ENCODE measurements around the gene MYO3B. TPM values are rescaled to one million over a fixed set of nuclear protein-coding genes. Genes with fewer than 3 reads are reported as not detected.
"Not testable (repeated sequence)": the region's sequence is repeated elsewhere in the genome, so short reads cannot be mapped to it uniquely, and the experiment has no call there.

MYO3B gene
- total RNA-seq, 2 experiments from 2014 or later: 0.17 TPM; not detected in 1

DNA sequence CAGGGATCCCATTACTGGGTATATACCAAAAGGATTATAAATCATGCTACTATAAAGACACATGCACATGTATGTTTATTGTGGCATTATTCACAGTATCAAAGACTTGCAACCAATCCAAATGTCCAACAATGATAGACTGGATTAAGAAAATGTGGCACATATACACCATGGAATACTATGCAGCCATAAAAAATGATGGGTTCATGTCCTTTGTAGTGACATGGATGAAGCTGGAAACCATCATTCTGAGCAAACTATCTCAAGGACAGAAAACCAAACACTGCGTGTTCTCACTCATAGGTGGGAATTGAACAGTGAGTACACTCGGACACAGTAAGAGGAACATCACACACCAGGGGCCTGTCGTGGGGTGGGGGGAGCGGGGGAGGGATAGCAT is 457.1 kb downstream of the MYO3B start:
- H3K9me3 Mint-ChIP-seq; H3K4me1 Mint-ChIP-seq (ENCODE audit: low read depth); H3K4me3 Mint-ChIP-seq; CTCF ChIA-PET; H3K27ac Mint-ChIP-seq; intact Hi-C loops (cut with micrococcal nuclease); DNase-seq; H3K36me3 Mint-ChIP-seq (ENCODE audit: low read depth): not testable (repeated sequence)
- H3K27me3 Mint-ChIP-seq (ENCODE audit: low read depth): peaks cover 10% of the 10 kb centered on the region

DNA sequence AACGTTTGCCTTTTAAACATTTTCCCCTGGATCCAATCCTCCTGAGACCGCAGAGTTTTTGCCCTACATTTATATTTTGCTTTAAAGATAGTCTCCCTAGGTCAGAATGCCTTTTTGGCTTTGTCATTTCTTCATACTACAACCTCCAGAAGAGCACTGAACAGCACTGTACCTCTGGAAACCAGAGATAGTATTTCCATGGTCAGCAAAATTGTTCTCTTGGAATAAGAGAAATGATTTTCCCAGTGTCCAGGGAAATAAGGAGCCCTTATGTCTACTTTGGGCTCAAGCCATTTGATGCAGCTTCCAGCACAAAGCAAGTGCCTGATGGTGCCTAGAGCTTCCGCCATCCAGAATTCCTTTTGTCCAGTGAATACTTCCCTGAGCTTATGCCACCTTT is 461.7 kb downstream of the MYO3B start:
- DNase-seq: no peak
- intact Hi-C loops (cut with micrococcal nuclease): no loop called here
- H3K4me3 Mint-ChIP-seq: no peak overlapping the region
- CTCF ChIA-PET: interaction anchor here (0.7 kb wide), 1 partner anchor 162 kb away, joined by 3 read pairs; no protein-coding TSS in a partner anchor
- no peaks in the 10 kb centered on the region for H3K36me3 Mint-ChIP-seq (ENCODE audit: low read depth)
- no peak overlapping the region for H3K27ac Mint-ChIP-seq
- no peaks in the 10 kb centered on the region for H3K9me3 Mint-ChIP-seq
- H3K4me1 Mint-ChIP-seq (ENCODE audit: low read depth): no peaks in the 10 kb centered on the region
- no peaks in the 10 kb centered on the region for H3K27me3 Mint-ChIP-seq (ENCODE audit: low read depth)

DNA sequence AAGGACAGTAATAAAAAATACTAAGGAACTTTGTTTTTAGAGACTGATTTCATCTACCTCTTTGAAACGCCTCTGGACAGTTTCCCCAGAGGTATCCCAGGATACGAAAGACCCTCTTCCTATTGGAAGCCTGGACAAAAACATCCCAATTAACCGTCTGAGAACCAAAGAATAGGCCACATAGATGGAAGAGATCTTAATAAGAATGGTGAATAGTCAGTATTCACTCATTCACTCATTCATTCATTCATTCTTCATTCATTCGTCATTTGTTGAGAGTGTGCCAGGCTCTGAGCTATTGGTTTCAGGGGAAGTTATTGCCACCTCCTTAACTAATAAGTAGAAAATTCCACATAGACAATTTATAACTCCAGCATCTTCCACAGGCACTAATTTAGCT is 464.0 kb downstream of the MYO3B start:
- no peak overlapping the region for H3K27ac Mint-ChIP-seq
- no peak overlapping the region for H3K4me3 Mint-ChIP-seq
- H3K9me3 Mint-ChIP-seq: no peaks in the 10 kb centered on the region
- no peak for DNase-seq
- no peaks in the 10 kb centered on the region for H3K4me1 Mint-ChIP-seq (ENCODE audit: low read depth)
- no peaks in the 10 kb centered on the region for H3K36me3 Mint-ChIP-seq (ENCODE audit: low read depth)
- CTCF ChIA-PET: no interaction called here
- H3K27me3 Mint-ChIP-seq (ENCODE audit: low read depth): no peaks in the 10 kb centered on the region
- intact Hi-C loops (cut with micrococcal nuclease): no loop called here

DNA sequence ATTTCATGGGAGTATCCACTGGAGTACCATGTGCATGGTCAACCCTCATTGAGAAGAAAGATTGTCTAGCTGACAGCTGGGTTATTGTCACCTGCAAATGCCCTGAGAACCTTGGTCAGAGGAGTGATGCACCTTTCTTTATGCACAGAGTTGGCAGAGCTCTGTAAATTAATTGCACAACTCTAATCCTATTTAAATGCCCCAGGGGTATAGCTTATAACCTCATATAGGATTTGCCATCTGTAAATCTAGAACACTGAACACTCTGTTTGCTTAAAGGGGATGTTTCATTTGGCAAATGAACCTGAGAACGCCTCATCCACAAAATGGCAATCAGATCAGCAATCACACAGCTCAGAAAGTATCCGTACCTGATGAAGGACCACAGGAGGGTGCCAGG is 465.4 kb downstream of the MYO3B start:
- H3K27ac Mint-ChIP-seq: no peak overlapping the region
- CTCF ChIA-PET: interaction anchor here (0.9 kb wide), 1 partner anchor 282 kb away, joined by 3 read pairs; no protein-coding TSS in a partner anchor
- no peaks in the 10 kb centered on the region for H3K36me3 Mint-ChIP-seq (ENCODE audit: low read depth)
- no peaks in the 10 kb centered on the region for H3K9me3 Mint-ChIP-seq
- no peak overlapping the region for H3K4me3 Mint-ChIP-seq
- intact Hi-C loops (cut with micrococcal nuclease): no loop called here
- H3K4me1 Mint-ChIP-seq (ENCODE audit: low read depth): no peaks in the 10 kb centered on the region
- no peak for DNase-seq
- no peaks in the 10 kb centered on the region for H3K27me3 Mint-ChIP-seq (ENCODE audit: low read depth)

DNA sequence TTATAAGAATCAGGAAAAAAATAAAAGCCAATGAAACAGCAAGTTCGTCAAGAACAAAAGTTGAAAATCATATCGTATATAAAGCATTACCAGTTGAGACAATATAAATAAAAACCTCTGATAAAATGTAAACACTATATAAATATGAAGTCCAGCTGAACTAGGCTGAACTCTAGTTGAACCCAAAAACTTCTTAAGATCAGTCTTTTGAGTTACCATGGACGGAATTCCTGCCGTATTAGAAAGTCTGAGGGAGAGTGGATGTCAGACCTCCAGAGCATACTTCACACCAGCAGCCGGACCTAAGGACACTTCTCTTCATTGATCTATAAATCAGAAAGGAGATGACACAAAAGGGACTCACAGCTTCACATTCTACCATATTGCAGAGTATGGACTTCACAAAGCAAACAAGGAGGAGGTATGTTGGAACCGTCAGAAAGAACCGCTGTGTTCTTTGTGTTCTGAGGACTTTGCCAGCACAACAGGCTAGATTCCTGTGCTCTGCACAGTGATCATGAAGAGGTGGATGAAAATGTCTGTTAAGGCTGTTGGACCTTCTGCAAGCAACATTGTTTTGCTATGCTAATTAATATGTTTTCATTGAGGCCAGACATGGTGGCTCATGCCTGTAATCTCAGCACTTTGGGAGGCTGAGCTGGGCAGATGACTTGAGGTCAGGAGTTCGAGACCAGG is 469.9 kb downstream of the MYO3B start:
- H3K4me3 Mint-ChIP-seq: no peak overlapping the region

DNA sequence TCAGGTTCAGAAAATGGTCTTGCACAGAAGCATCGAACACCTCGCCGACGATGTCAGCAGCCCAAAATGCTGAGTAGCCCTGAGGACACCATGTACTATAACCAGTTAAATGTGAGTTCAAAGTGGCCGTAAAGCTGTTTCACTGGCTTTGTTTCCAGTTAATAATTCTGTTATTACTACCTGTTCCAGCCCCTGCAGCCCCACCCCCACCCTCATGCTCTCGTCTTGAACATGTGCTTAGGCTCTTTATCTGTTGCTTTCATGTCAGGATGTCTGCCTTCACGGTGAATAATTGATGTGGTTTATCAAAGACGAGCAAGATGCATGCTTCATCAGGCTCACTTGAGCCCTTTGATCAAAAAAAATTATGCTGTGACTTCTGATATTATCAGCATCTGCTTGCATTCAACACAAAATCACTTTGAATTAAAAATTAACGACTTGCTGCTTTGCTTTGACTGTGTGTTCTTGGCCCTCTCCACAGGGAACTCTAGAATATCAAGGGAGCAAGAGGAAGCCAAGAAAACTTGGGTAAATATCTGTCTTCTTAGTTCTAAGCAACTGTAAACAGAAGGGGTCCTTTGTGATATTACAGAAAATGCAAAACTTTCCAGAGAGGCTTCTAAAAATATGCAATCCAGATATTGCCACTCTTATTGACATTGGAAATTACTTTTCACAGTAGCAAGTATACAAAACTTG is 473.8 kb downstream of the MYO3B start:
- intact Hi-C loops (cut with micrococcal nuclease): no loop called here
- no peak overlapping the region for H3K27ac Mint-ChIP-seq

More for the DNA sequence above, 469.9 kb downstream of the MYO3B start:
- intact Hi-C loops (cut with micrococcal nuclease): no loop called here
- CTCF ChIA-PET: interaction anchor here (0.5 to 1.3 kb wide), 2 partner anchors 30 to 901 kb away, joined by 3 to 4 read pairs; no protein-coding TSS in a partner anchor
- DNase-seq: no peak
- Mint-ChIP-seq H3K36me3 (ENCODE audit: low read depth) (no peaks in the 10 kb centered on the region), H3K9me3 (no peaks in the 10 kb centered on the region), H3K4me1 (ENCODE audit: low read depth) (peaks cover 19% of the 10 kb centered on the region), H3K27ac (no peak overlapping the region), H3K27me3 (ENCODE audit: low read depth) (peaks cover 3% of the 10 kb centered on the region)

DNA sequence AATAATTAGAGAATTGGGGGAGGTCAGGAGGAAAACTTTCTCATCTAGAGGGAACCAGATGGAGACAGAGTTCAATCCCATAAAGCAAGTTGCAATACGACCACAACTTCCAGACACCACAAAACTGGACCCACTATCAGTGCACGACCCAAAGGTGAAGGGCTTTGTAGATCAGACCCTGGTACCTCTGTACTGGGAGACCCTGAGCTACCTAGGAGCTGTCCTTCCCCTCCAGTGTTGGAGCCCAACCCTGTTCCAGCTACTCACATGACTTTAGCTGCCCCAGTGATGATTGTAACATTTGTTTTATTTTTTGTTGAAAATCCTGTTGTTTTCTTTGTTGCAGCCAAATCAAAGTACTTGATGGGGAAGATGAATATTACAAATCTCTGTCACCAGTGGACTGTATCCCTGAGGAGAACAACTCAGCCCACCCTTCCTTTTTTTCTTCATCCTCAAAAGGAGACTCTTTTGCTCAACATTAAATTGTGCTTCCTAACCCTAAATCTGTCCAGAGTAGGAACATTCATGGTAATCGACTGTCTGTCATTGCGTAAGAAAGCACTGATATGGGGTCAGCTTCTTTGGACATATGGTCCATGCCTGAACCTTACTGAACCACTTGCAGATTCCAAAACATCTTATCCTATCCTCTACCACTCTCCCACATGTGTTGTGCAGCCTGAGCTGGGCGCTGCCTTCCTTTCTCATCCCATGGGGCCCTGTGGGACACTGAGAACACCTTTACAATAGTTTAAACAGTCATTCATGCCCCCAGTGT is 474.9 kb downstream of the MYO3B start:
- H3K27ac Mint-ChIP-seq: no peak overlapping the region
- DNase-seq: no peak
- CTCF ChIA-PET: interaction anchor here (0.6 kb wide), 1 partner anchor 15 kb away, joined by 3 read pairs; no protein-coding TSS in a partner anchor
- no peaks in the 10 kb centered on the region for H3K36me3 Mint-ChIP-seq (ENCODE audit: low read depth)
- H3K9me3 Mint-ChIP-seq: no peaks in the 10 kb centered on the region
- H3K4me1 Mint-ChIP-seq (ENCODE audit: low read depth): peaks cover 19% of the 10 kb centered on the region
- peaks cover 3% of the 10 kb centered on the region for H3K27me3 Mint-ChIP-seq (ENCODE audit: low read depth)
- intact Hi-C loops (cut with micrococcal nuclease): no loop called here
- no peak overlapping the region for H3K4me3 Mint-ChIP-seq

More for the DNA sequence above, 473.8 kb downstream of the MYO3B start:
- peak overlapping the region; percentile 17 for H3K4me3 Mint-ChIP-seq
- DNase-seq: peak; percentile 44
- CTCF ChIA-PET: no interaction called here
- no peaks in the 10 kb centered on the region for H3K36me3 Mint-ChIP-seq (ENCODE audit: low read depth)
- peaks cover 3% of the 10 kb centered on the region for H3K27me3 Mint-ChIP-seq (ENCODE audit: low read depth)
- peaks cover 19% of the 10 kb centered on the region for H3K4me1 Mint-ChIP-seq (ENCODE audit: low read depth)
- H3K9me3 Mint-ChIP-seq: no peaks in the 10 kb centered on the region

DNA sequence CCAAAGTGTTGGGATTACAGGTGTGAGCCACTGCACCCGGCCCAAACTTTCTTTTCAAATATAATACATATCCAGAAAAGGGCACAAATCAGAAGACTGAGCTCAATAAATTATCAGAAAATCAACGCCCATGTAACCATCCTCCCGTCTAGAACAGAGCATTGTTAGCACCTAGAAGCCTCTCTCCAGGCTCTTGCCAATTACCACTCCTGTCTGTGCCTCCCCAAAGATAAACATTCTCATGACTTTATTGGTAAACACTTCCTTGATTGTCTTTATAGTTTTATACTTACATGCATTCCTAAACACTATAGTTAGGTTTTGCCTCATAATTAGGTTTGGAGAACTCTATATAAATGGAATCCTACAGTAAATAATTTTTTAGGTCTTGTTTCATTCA is 478.7 kb downstream of the MYO3B start:
- DNase-seq: no peak
- no peaks in the 10 kb centered on the region for H3K9me3 Mint-ChIP-seq
- peaks cover 8% of the 10 kb centered on the region for H3K4me1 Mint-ChIP-seq (ENCODE audit: low read depth)
- H3K4me3 Mint-ChIP-seq: no peak overlapping the region
- CTCF ChIA-PET: no interaction called here
- H3K27ac Mint-ChIP-seq: no peak overlapping the region
- peaks cover 2% of the 10 kb centered on the region for H3K27me3 Mint-ChIP-seq (ENCODE audit: low read depth)
- no peaks in the 10 kb centered on the region for H3K36me3 Mint-ChIP-seq (ENCODE audit: low read depth)
- intact Hi-C loops (cut with micrococcal nuclease): no loop called here

DNA sequence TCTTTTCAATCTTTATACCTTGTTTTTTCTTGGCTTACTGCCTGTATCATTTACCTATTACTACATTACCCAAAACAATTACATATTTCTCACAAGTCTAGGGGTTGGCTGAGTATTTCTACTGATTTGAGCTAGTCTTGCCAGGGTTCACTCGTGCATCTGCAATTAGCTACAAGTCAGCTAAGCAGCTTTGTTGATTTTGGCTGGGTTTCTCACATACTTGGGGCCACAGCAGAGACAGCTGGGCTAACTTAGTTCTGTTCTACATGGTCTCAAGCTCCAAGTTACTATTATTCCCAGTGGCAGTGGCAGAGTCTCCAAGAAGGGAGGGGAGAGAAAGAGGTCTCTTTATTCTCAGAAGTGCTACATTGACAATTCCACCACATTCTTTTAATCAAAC is 482.5 kb downstream of the MYO3B start:
- CTCF ChIA-PET: interaction anchor here (0.7 kb wide), 1 partner anchor 32 kb away, joined by 3 read pairs; no protein-coding TSS in a partner anchor
- intact Hi-C loops (cut with micrococcal nuclease): no loop called here

DNA sequence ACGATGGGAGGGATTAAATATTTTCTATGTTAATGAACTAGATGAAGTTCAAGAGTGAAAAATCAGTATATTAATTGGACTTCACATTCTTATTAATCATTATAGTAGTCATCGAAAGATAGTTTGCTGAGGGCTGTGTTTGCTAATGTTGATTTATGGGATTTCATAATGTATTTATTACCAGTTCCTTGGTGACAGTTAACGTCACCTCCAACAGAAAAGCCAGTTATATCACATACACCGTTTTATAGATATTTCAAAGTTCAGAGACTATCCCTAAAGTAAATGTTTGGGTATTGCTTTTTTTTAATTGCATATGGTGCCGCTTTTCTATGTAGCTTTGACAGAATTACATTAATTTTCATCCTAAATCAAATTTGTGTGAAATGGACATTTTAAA is 487.8 kb downstream of the MYO3B start:
- Mint-ChIP-seq H3K4me3 (no peak overlapping the region), H3K27ac (no peak overlapping the region), H3K27me3 (ENCODE audit: low read depth) (no peaks in the 10 kb centered on the region), H3K4me1 (ENCODE audit: low read depth) (no peaks in the 10 kb centered on the region), H3K9me3 (no peaks in the 10 kb centered on the region), H3K36me3 (ENCODE audit: low read depth) (no peaks in the 10 kb centered on the region)
- DNase-seq: no peak
- CTCF ChIA-PET: no interaction called here
- intact Hi-C loops (cut with micrococcal nuclease): no loop called here

More for the DNA sequence above, 482.5 kb downstream of the MYO3B start:
- no peak for DNase-seq
- no peak overlapping the region for H3K27ac Mint-ChIP-seq
- H3K9me3 Mint-ChIP-seq: no peaks in the 10 kb centered on the region
- H3K27me3 Mint-ChIP-seq (ENCODE audit: low read depth): no peaks in the 10 kb centered on the region
- no peak overlapping the region for H3K4me3 Mint-ChIP-seq
- no peaks in the 10 kb centered on the region for H3K36me3 Mint-ChIP-seq (ENCODE audit: low read depth)
- H3K4me1 Mint-ChIP-seq (ENCODE audit: low read depth): no peaks in the 10 kb centered on the region

DNA sequence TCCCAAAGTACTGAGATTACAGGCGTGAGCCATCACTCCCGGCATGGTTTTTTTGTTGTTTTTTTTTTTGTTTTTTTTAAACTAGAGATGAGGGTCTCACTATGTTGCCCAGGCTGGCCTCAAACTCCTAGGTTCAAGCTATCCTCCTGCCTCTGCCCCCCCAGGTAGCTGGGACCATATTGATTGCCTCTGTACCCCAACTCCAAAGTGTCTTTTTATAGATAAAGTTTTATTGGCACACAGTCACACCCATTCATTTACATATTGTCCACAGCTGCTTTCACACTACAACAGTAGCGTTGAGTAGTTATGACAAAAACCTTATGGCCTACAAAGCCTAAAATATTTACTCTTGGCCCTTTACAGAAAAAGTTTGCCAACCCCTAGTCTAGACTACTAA is 492.0 kb downstream of the MYO3B start:
- Mint-ChIP-seq H3K27ac (no peak overlapping the region), H3K27me3 (ENCODE audit: low read depth) (no peaks in the 10 kb centered on the region), H3K36me3 (ENCODE audit: low read depth) (no peaks in the 10 kb centered on the region), H3K4me1 (ENCODE audit: low read depth) (no peaks in the 10 kb centered on the region), H3K4me3 (no peak overlapping the region), H3K9me3 (no peaks in the 10 kb centered on the region)
- DNase-seq: no peak
- CTCF ChIA-PET: no interaction called here
- intact Hi-C loops (cut with micrococcal nuclease): no loop called here

DNA sequence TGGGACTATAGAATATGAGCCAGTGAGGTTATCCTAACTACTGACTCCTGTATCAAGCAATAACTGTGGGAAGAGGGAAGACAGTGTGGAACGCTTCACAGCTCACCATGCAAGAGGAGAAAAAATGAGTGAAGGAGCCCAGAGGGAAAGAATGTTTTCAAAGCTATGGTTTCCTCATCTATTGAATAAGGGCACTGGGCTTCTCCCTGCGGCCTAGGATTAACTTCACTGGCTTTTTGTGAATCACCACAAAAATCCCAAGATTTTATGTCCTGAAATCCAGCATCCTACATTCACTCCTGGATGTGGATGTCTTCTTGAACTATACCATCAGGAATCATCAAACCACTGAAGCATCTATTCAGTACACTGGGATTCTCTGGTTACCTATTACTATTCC is 492.7 kb downstream of the MYO3B start:
- Mint-ChIP-seq H3K27me3 (ENCODE audit: low read depth) (no peaks in the 10 kb centered on the region), H3K27ac (no peak overlapping the region), H3K36me3 (ENCODE audit: low read depth) (no peaks in the 10 kb centered on the region), H3K9me3 (no peaks in the 10 kb centered on the region), H3K4me3 (no peak overlapping the region), H3K4me1 (ENCODE audit: low read depth) (no peaks in the 10 kb centered on the region)
- CTCF ChIA-PET: no interaction called here
- intact Hi-C loops (cut with micrococcal nuclease): no loop called here
- DNase-seq: no peak

All from activated naive CD4-positive, alpha-beta T cell treated with anti-CD3 and anti-CD28 coated beads for 36 hours (primary cell).